HG03520 (cell line): ENCODE results near the gene AGPAT1.
"Not testable (repeated sequence)": the region's sequence is repeated elsewhere in the genome, so short reads cannot be mapped to it uniquely, and the experiment has no call there.

Experiments used
- ATAC-seq: cut with Tn5 transposase; IDR thresholded peaks from one replicate; pipeline ENCODE4 v1.9.1; 2021; ENCODE audit warnings: mild to moderate bottlenecking, moderate library complexity; ENCODE audit not compliant: unreplicated experiment

Gene AGPAT1

DNA sequence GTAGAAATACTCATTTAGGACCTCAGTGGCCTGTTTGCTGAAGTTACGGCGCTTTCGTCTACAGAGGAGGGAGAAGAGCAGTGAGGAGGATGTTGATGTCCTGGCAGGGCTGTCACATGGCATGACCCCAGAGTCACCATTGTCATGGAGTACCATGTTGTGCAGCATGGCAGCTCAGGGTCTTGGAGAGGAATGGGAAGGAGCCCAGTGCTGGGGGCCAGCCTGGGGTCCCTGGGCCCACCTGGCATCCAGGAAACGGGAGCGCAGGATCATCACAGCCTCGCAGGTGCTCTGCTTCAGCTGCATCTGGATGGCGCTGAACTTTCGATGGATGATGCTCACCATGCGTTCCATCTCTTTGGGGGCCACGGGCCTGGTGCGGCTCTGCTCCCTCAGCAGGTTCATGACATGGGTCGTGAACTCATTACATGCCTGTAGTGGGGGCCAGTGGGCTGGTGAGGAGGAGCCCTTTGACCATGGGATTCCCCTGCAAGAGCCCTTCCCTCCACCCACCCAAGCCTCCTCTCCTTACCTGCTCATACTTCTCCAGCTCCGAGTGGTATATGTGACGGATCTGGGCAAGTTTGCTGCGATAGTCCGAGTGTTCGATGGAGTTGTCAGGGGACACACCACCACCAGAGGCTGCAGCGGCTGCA is 12.0 kb upstream of the AGPAT1 start:
- not testable (repeated sequence) for ATAC-seq

DNA sequence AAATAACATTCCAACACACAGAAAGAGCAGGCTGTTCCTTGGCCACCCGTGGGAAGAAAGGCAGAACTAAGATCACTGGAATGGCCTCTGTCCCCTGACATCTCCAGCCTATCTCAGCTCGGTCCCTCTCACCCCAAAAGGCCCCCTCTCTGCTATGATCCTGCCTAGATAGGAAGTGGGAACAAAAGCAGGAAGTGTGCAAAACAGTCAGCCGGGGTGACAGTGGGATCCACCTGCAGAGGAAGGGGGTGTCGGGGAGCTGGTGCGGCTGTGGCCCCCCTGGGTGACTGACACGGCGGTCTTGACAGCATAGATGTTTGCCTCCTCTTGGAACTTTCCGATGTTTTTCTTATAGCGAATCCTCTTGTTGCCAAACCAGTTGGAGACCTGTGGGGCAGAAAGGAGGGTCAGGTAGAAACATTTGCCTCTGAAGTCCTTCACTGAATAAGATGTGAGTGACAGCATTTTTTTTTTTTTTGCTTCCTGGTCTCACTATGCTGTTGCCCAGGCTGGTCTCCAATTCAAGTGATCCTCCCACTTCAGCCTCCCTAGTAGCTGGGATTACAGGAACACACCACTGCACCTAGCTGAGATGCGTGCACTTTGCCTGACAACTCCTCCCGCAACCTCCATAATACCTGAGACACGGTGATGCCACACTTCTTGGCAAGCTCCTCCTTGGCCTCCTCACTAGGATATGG is 11.3 kb upstream of the AGPAT1 start:
- ATAC-seq = no peak

DNA sequence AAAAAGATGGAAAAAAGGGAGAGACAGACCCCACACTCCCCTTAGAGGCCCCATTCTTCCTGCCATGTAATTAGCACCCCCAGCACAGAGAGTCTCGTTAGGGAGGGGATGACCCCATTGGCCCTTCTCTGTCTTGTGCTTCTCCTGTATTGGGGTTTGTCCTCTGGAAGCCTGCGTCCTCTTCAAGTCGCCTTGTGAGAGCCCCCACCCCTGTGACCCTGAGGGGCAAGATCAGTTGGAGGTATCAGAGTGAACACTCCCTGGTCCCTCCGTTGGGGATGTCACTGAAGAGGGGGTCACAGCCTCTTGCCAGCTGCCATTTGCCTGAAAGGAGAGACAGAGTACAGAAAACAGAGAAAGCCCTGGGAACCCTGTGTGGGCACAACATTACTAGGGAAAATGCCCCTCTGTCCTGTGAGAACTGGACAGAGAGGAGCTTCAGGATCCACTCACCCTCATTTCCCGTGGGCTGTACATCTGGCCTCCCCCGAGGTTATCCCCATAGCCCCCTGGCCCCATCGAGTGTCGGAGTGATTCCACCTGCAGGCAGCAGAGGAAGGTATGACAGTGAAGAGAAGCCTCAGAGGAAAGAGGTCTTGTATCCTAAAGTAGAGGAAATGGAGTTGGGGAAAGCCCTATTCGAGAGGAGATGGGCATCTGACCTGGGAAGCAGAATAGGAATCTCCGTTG is 10.4 kb upstream of the AGPAT1 start:
- not testable (repeated sequence) for ATAC-seq

DNA sequence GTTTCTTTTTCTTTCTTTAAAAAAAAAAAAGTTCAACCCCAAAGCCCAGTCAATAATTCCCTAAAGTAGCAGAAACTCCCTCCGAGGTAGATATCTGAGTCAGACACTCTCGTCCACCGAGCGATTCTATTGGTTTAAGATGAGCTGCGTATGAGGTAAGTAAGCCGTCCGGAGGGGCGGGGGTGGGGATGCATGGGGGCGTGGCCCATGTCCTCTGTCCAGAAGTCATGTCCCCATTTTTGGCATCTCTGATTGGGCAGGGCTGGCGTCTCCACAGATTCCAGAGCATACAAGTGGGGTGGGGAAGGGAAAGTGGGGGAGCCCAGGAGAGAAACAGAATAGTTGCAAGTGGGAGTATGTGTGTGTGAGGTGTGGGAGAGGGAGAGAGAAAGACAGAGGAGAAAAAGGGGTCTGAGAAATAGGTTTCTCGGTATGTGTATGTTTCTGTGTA is 9.8 kb upstream of the AGPAT1 start:
- ATAC-seq = not testable (repeated sequence)

- ATAC-seq = no peak
These were observed 8.3 kb upstream of the AGPAT1 start, which contains the start of gene AGER for GRCh38 chr6:32184084-32184640. TSS of gene AGER (minus strand) at chr6:32184253. CDS start at chr6:32184222, 31 bp downstream.

- ATAC-seq = no peak
These were observed 7.7 kb upstream of the AGPAT1 start for GRCh38 chr6:32183483-32184083.

- no peak for ATAC-seq
These were observed 7.1 kb upstream of the AGPAT1 start for GRCh38 chr6:32183030-32183429.

- no peak for ATAC-seq
These were observed 6.7 kb upstream of the AGPAT1 start for GRCh38 chr6:32182555-32182981.

DNA sequence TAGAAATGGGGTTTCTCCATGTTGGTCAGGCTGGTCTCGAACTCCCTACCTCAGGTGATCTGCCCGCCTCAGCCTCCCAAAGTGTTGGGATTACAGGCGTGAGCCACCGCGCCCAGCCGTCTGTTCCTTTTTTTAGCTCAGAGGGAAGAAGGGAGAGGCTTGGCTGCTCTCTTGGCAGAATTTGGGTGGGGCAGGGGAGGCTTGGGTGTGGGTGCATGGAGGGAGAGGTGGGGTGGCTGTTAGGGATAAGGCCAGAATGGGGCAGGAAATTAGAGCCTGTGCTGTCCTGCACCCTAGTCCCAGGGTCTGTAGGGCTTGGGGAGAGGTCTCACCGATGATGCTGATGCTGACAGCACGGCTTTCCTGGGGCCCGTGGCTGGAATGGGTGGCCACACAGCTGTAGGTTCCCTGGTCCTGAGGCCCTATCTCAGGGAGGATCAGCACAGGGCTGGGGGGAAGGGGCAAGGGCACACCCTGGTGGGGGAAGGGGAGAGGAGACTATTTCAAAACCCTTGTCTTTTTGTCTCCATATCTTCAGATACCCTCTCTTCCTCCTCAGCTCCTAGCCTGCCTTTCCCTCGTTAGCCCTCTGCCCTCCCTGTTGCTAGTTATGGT is 6.1 kb upstream of the AGPAT1 start:
- ATAC-seq = no peak

GRCh38 chr6:32181148-32181702 is 5.3 kb upstream of the AGPAT1 start:
- ATAC-seq = no peak

- no peak for ATAC-seq
These were observed 4.0 kb upstream of the AGPAT1 start for GRCh38 chr6:32179766-32180405.

- no peak for ATAC-seq
These were observed 2.9 kb upstream of the AGPAT1 start for GRCh38 chr6:32178547-32179440.

- peak; percentile 83 for ATAC-seq
These were observed 2.1 kb upstream of the AGPAT1 start, which contains the start of gene RNF5 for GRCh38 chr6:32177788-32178546. TSS of gene RNF5 (plus strand) at chr6:32178405. CDS start at chr6:32178512, 107 bp downstream.

GRCh38 chr6:32177183-32177787 is 1.4 kb upstream of the AGPAT1 start:
- no peak for ATAC-seq

DNA sequence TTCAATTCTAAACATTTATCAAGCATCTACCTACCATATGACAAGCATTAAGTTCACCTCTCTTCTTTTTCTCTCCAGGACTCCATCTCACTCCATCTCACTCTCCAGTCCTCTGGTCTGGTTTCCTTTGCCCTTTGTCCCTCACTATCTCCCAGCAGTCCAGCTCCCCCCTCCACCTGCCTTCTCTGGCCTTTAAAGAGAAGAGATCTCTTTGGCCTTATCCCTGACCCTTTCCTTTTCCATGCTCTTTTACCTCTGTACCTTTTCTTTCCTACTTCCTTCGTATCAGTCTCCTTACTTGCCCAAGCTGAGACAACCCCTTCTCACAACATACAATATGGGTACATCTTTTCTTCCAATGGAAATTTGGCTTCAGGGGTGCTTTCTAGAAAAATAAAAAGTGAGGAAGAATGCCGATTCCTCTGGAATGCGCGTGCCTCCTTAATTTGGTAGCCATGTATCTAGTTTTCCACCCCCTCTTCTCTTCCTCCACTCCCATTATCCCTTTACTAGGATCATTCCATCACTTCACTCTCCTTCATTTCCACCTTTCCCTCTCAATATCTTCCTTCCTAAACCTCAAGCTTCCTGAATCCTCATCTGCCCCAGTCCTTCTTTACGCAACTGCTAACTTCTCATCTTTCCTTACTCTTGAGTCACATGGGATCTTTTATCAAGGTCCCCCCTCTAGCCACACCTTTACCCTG is 745 bp upstream of the AGPAT1 start:
- ATAC-seq = no peak

DNA sequence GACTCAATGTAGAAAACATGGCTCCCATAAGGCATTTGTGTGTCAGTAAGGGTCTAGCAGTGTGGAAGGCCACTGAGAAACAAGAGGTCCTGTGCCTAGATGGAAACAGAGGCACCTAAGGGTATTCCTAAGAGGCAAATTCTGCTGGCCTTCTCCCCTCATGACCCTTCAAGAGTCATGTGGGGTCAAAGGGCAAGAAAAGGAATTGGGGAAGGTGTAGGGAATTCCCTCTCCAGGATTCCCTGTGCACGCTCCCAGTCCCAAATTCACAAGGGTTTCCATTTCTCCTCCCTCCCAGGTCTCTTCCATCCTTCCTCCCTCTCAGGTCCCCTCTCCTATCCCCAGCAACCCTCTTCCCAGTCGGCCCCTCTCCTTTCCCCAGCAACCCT is 568 bp downstream of the AGPAT1 start:
- ATAC-seq = no peak

DNA sequence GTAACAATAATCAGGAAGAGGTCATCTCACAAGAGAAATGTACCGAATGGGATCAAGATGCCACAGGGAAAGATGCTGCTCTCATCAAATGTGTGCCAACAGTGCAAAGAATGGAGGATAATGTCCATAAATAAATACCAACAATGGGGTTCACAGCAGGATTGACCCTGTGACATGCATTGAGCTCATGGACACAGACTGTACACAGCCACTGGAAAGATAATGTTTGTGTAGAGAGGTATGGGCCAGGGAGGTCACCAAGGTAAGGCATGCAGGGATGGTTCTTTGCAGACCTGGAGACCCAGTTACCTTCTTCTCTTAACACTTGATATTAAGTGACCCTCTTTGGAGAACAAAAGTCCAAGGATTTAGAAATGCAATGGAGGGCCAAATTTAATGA is 1.5 kb downstream of the AGPAT1 start:
- no peak for ATAC-seq
